Stromal cell of bone marrow (primary cell): Measurements from ENCODE around the gene PTH2.
"Not testable (repeated sequence)": the region's sequence is repeated elsewhere in the genome, so short reads cannot be mapped to it uniquely, and the experiment has no call there.

ENCODE experiments used
- DNase-seq: peaks from one replicate; pipeline ENCODE4 v3.0.0-alpha.2; 2012; ENCODE audit warnings: low read depth

Gene PTH2, protein sequence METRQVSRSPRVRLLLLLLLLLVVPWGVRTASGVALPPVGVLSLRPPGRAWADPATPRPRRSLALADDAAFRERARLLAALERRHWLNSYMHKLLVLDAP

DNA sequence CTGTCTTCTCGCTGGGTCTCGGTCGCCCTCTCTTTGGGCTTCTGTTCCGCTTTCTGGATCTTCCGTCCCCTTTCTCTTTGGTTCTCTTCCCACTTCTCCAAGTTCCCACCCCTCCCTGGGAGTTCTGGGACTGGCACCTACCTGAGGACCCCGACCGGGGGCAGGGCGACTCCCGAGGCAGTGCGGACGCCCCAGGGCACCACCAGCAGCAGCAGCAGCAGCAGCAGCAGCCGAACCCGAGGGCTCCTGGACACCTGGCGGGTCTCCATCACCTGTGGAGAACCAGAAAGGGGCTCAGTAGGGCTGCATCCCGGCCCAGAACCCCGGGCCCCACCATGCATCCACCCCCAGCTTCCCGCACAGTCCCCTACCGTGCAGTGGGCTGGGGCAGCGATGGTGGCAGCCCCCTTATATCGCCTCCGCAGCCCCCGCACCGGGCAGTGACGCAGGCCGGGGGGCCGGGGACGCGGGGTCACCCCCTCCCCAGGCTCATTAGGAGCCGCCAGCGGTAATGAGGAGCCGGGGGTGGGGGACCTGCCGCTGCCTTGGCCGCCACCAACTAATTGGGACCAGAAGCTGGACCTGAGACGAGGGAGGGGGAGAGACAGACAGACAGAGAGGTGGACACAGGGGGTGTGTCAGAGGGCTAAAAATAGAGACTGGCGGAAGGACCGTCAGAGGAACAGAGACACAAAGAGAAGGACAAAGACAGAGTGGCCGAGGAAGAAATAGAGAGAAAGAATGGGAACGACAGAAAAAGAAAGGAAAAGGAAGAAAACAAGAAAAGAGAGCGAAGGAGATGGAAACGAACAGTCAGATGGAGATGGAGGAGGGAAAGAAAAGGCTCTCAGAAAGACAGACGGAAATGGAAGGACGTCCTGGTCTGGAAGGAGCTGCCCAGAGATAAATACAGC, at the start of gene PTH2:
PTH2 (minus strand) TSS at position 371 of the 914 bp plus-strand sequence; CDS start at position 269, 102 bp downstream.
- no peak for DNase-seq

DNA sequence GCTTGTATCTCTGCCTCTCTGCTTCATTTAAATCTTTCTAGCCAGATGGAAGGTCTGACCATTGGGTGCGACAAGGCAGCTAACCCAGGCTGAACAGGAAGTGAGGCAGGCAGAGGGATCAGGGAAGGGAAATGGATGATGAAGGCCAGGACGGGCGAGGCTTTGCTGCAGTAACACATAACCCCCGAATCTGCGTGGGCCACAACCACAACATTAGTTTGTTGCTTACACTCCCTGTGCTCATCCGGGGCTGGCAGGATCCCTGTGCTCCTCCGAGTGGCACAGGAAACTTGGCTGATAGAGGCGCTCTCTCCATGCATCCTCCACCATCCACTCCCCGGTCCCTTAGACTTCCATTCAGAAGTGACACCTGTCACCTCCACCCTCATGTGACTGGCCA, 49.7 kb upstream of the PTH2 start:
- DNase-seq = no peak

DNA sequence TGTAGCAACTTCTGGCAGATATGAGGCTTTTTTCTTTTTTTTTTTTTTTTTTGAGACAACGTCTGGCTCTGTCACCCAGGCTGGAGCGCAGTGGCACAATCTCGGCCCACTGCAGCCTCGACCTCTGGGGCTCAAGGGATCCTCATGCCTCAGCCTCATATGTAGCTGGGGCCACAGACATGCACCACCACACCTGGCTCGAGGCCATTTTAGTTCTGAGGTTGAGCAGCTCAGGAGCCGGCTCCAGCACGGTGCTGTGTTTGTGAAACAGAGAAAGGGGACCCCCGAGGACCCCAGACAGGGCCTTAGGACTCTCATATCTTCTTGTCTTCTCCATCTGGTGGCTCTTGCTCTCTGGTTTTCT, 47.4 kb upstream of the PTH2 start:
- no peak for DNase-seq

DNA sequence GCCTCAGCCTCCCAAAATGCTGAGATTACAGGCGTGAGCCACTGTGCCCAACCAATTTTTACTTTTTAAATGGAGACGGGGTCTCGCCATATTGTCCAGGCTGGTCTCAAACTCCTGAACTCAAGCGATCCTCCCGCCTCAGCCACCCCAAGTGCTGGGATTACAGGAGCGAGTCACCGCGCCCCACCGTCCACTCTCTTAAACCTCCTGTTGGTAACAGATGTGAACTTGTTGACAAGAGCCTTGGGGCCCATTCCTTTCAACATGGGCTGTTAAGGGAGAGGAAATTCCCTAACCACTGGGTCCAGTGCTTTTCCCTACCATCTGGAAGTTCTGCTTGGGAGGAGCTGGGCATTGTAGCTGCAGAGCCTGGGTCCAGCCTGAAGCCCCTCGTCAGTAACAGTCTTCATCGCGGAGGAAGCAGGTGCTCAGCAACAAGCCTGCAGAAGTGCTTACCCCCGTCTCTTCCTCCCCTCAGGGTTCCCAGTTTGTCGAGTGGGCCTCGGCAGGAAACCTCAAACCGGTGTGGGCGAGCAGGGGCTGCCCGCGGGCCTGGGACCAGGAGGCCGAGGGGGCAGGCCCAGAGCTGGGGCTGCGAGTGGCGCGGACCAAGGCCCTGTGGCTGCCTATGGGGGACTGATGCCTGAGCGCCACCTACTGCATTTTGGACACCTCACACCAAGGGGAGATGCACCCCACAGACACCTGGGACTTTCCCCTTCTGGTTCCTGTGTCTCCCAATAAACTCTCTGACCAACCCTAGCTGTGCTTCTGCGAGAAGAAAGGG, 46.8 kb upstream of the PTH2 start:
- DNase-seq = no peak

DNA sequence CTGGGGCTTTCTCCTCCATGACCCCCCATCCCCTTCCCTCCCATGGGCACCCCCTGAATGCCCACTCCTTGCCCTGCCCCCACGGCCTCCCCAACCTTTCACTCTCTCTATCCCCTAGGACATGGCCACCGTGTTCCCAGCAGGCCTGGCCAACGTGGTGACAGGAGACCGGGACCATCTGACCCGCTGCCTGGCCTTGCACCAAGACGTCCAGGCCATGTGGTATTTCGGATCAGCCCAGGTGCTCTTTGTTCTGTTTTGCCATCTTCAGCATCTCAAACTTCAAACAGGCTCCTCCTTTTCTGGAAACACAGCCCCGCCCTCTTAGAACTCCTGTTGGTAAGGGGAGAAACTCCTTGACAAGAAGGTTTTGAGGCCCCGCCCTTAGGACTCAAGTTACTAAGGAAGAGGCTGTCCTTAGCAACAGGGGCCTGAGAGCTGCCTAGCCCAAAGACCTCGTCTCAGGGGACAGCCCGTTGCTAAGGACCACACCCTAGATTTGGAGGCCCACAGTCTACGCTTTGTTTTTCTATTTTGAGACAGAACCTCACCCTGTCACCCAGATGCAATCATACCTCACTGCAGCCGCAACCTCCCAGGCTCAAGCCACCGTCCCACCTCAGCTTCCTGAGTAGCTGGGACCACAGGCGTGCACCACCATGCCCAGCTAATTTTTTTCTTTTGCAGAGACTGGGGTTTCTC, 45.7 kb upstream of the PTH2 start:
- peak; percentile 85 for DNase-seq

DNA sequence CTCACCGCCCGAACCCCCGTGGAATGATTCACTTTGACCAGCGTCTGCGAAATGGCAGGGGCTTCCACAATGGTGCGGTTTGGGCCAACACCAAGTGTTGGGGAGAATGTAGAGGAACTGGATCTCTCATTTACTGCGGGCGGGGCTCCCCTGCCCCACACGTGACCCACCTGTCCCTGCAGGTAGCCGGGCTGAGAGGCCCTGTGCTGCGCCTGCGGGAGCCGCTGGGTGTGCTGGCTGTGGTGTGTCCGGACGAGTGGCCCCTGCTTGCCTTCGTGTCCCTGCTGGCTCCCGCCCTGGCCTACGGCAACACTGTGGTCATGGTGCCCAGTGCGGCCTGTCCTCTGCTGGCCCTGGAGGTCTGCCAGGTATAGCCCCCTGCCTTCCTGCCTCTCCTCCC, 45.0 kb upstream of the PTH2 start:
- no peak for DNase-seq

DNA sequence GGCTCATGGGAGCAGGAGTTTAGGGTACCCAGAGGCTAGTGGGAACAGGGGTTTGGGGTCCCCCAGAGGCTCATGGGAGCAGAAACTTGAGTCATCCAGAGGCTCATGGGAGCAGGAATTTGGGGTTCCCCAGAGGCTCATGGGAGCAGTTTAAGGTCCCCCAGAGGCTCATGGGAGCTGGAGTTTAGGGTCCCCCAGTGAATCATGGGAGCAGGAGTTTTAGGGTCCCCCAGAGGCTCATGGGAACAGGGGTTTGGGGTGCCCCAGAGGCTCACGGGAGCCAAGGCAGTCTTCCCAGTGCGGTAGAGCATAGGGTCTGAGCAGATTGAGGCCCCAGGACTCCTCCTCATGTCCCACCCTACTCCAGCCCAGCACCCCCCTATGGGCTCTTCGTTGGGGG, 42.1 kb upstream of the PTH2 start:
- no peak for DNase-seq

DNA sequence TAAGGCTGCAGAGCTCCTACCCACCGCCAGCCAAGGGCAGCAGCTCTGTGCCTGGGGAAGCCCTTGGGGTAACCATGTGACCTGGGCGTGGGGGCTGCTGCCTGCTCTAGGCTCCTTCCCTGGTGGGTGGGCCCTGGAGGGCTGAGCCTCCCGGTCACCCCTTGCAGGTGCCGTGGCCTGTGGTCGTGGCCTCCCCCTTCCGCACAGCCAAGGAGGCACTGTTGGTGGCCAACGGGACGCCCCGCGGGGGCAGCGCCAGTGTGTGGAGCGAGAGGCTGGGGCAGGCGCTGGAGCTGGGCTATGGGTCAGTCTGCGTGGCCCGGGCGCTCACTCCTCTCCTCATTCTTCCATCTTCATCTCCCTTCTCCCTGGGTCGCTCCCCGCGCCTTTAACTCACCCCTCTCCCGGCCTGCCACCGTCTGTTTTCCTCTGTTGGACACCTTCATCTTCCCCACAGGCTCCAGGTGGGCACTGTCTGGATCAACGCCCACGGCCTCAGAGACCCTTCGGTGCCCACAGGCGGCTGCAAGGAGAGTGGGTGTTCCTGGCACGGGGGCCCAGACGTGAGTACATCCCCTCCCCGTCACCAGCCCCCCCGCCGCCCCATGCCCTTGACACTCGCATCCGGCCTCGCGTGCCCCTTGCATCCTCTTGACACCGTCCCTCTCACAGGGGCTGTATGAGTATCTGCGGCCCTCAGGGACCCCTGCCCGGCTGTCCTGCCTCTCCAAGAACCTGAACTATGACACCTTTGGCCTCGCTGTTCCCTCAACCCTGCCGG, 40.9 kb upstream of the PTH2 start:
- no peak for DNase-seq

DNA sequence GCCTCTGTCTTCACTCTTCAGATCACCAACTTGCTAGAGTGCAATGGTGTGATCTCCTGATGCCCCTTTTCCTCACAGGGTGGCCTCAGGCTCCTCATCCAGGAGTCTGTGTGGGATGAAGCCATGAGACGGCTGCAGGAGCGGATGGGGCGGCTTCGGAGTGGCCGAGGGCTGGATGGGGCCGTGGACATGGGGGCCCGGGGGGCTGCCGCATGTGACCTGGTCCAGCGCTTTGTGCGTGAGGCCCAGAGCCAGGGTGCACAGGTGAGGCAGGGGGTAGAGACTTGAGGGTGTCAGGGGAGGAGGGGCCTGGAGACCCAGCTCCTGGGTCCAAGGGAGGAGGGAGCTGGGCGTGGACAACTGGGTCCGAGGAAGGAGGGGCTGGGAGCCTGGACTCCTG, 39.3 kb upstream of the PTH2 start:
- no peak for DNase-seq

DNA sequence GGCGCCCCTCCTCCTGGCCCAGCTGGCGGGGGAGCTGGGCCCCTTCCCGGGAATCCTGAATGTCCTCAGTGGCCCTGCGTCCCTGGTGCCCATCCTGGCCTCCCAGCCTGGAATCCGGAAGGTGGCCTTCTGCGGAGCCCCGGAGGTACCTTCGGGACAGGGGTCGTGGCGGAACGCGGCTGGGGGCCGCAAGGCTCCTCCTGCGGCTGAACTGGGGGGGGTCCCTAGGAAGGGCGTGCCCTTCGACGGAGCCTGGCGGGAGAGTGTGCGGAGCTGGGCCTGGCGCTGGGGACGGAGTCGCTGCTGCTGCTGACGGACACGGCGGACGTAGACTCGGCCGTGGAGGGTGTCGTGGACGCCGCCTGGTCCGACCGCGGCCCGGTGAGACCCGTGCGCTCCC, 38.4 kb upstream of the PTH2 start:
- no peak for DNase-seq

DNA sequence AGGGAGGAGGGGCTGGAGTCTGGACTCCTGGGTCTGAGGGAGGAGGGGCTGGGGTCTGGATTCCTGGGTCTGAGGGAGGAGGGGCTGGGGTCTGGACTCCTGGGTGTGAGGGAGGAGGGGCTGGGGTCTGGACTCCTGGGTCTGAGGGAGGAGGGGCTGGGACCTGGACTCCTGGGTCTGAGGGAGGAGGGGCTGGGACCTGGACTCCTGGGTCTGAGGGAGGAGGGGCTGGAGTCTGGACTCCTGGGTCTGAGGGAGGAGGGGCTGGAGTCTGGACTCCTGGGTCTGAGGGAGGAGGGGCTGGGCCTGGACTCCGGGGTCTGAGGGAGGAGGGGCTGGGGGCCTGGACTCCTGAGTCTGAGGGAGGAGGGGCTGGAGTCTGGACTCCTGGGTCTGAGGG, 37.9 kb upstream of the PTH2 start:
- DNase-seq = not testable (repeated sequence)

DNA sequence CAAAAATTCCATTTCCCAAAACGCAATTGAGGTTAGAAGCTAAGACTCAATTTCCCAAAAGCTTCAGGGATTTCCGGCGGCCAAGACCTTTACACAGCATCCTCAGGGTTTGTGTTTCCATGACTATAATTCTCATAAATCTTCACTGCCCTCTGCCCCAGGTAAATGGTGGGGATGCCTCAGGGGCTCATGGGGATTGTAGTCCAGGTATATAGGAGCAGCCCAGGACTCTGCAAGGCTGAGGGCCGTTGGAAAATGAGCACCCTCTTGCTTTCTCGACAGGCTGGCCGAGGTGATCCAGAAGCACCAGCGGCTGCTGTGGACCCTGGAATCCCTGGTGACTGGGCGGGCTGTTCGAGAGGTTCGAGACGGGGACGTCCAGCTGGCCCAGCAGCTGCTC, 36.1 kb upstream of the PTH2 start:
- DNase-seq = no peak

DNA sequence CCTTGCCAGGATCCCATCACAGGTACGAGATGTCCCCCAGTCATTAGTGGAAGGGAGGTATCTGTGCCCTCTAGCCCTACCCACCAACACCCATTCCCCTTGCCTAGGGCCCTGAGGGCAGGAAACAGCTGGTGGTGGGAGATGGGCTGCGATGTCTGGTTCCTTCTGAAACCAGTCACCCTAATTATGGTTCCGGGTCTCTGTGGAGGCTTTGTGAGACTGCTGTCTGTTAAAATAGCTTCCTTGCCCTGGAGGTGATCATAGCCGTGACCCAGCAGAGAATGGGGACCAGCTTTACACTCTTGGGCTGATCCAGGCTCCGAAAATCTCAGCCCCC, 35.3 kb upstream of the PTH2 start:
- no peak for DNase-seq

DNA sequence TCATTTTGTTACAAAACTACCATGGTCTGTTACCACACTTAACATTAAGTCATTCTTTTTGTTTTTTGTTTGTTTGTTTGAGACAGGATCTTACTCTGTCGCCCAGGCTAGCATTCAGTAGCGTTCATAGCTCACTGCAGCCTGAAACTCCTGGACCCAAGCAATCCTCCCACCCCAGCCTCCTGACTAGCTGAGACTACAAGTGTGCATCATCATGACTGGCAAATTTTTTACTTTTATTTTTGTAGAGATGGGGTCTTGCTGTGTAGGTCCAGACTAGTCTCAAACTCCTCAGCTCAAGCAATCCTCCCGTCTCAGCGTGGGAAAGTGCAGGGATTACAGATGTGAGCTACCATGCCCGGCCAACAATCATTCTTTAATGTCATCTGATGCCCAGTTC, 33.1 kb upstream of the PTH2 start:
- DNase-seq = no peak

DNA sequence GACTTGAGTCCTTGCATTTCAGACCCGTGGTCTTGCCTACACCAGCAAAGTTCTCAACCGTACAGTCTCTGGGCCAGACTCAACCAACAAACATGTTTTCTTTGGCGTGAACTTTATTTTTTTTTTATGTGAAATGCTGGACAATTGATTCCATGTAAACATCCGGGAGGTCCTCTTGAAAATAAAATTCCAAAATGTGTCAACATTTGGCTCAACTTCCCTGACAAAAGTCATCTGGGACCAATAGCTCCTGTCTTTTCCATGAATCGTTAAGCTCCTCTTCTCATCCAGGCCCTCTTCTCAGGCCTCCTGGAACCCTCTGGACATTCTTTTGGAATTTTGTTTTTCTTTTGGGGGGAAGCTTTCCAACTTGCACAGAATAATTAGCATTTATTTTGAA, 32.5 kb upstream of the PTH2 start:
- no peak for DNase-seq

DNA sequence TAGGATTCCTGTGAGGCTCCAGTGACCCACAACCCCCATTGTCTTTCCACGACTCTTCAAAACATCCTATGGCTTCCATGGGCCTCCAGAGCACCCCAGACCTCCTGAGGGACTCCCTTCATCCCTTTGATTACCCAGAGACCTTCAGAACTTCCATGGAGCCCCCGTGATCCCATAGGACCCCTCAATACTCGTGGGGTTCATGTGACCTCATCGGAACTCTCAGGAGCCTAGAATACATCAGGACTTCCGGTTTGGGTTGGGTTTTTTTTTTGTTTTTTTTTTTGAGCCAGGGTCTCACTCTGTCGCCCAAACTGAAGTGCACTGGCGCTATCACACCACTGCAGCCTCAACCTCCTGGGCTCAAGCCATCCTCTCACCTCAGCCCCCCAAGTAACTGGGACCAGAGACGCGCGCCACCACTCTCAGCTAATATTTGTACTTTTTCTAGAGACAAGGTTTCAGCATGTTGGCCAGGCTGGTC, 30.6 kb upstream of the PTH2 start:
- no peak for DNase-seq

DNA sequence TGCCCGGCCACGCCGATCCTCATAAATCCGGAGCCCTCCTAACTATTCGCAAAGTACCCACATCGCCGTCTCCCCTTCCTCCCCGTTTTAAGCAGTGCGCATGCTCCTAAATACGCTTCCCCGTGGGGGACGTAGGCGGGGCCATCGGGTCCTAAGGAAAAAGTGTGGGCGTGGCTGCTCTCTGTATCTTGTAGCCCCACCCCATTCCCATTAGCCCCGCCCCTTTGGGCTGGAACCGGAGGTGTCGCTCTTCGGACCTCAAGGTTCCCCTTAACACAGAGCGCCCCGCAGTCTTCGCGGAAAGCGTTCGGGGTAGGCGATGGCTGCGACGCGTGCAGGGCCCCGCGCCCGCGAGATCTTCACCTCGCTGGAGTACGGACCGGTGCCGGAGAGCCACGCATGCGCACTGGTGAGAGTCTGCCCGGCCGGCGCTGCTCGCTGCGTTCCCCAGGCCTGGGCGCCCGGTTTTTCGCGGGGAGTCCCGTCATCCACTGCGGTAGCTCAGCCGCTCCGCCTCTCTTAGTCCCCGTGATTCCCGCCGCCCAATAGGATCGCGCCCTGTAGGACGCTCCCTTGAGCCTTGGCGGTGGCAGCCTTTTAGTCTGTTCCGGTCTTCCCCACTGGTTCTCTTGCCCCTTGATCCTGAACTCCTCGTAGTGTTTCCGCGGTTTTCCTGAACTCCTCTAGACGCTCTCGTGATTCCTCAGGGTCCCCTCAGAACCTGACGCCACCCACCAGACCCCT, 29.9 kb upstream of the PTH2 start, which contains the start of gene ALDH16A1:
ALDH16A1 (plus strand) TSS at position 213 of the 744 bp plus-strand sequence; CDS start at position 320, 107 bp downstream.
- DNase-seq = peak; percentile 97

DNA sequence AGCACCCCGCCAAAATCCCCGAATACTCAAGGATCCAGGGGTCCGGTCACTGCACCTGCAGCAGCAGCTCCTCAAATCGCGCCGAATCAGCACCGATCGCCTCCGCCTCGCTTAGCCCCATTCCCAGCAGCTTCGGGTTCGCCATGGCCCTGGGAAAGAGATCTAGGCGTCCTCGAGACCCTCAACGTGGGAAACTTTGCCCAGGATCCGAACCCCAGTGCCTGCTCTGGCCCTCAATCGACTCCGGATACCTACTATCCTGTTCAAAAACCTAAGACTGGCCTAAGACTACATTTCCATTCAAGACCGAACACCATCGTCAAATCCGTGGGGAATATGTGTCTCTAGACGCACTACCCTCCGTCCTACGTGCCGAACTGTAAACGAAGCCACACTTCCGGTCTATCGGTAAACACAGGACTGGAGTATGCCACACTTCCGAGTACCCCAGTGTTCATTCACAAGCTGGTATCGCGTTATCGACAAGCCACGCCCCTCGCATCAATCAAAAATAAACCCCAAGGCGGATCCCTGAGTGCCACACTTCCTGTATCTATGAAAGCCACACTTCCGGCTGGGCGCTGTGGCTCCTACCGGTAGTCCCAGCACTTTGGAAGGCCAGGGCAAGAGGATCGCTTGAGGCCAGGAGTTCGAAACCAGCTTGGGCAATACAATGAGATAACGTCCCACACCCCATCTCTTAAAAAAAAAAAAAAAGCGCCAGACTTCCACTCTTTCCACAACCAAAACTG, 28.4 kb upstream of the PTH2 start, which contains the start of gene PIH1D1:
PIH1D1 (minus strand) TSS at position 385 of the 752 bp plus-strand sequence; CDS start at position 145, 240 bp downstream.
- peak; percentile 99 for DNase-seq

DNA sequence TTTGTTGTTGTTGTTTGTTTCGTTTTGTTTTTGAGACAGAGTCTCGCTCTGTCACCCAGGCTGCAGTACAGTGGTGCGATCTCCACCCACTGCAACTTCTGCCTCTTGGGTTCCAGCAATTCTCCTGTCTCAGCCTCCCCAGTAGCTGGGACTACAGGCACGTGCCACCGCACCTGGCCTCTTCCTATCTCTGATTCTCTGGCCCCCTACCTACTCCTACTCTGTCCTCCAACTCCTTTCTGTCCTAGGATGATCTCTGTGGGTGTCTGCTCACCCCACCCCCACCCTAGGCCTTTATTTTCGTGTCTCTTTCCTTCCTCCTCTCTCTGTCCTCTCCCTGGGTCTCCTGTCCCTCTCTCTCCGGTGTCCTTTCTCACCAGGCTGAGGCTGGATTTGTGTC, 27.2 kb upstream of the PTH2 start:
- DNase-seq = no peak

DNA sequence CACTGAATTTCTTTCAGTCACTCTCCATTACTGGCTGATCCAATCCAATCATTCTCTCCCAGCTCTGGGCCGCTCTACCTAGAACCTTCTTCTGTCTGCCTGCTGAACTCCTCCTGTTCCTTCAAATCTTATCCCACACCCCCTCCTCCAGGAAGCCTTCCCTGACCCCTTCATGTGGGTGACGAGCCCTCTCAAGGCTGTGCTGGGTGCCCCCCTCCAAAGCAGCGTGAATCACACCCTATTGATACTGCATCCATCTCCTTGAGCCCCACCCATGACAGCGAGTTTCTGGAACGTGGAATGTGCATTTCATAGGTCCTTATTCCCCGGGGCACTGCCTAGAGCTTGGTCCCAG, 25.2 kb upstream of the PTH2 start:
- DNase-seq = no peak
